Right kidney (tissue), 1 donor: ENCODE data around the gene MICALL1.
"Not testable (repeated sequence)": the region's sequence is repeated elsewhere in the genome, so short reads cannot be mapped to it uniquely, and the experiment has no call there.

Experiments used
- DNase-seq: peaks from one replicate; pipeline ENCODE4 v3.0.0-alpha.2; 2016

The MICALL1 gene

GRCh38 chr22:37927637-37927936 is 21.5 kb downstream of the MICALL1 start:
- no peak for DNase-seq

GRCh38 chr22:37929390-37929789 is 23.3 kb downstream of the MICALL1 start:
- no peak for DNase-seq

- no peak for DNase-seq
These were observed 24.3 kb downstream of the MICALL1 start for GRCh38 chr22:37930270-37930951.

- DNase-seq, result no peak
These were observed 24.9 kb downstream of the MICALL1 start for GRCh38 chr22:37930952-37931440.

- no peak for DNase-seq
These were observed 25.8 kb downstream of the MICALL1 start for GRCh38 chr22:37931893-37932389.

- DNase-seq, result no peak
These were observed 26.3 kb downstream of the MICALL1 start for GRCh38 chr22:37932401-37932800.

GRCh38 chr22:37932821-37933578 is 26.9 kb downstream of the MICALL1 start:
- DNase-seq, result no peak

- peak; percentile 70 for DNase-seq
These were observed 27.7 kb downstream of the MICALL1 start for GRCh38 chr22:37933711-37934376.

GRCh38 chr22:37940698-37941376 is 34.7 kb downstream of the MICALL1 start:
- no peak for DNase-seq

- DNase-seq, result no peak
These were observed 36.0 kb downstream of the MICALL1 start for GRCh38 chr22:37942133-37942532.

- peak; percentile 50 for DNase-seq
These were observed 37.2 kb downstream of the MICALL1 start for GRCh38 chr22:37943136-37943824.

- no peak for DNase-seq
These were observed 37.7 kb downstream of the MICALL1 start for GRCh38 chr22:37943825-37944198.

GRCh38 chr22:37944423-37944822 is 38.3 kb downstream of the MICALL1 start:
- not testable (repeated sequence) for DNase-seq

GRCh38 chr22:37947142-37947795 is 41.2 kb downstream of the MICALL1 start:
- not testable (repeated sequence) for DNase-seq

- DNase-seq, result no peak
These were observed 45.2 kb downstream of the MICALL1 start for GRCh38 chr22:37951305-37951704.

- DNase-seq, result not testable (repeated sequence)
These were observed 46.5 kb downstream of the MICALL1 start for GRCh38 chr22:37952629-37953028.

GRCh38 chr22:37953062-37953436 is 47.0 kb downstream of the MICALL1 start:
- no peak for DNase-seq

GRCh38 chr22:37953437-37954179 is 47.5 kb downstream of the MICALL1 start, which contains the start of the genes C22orf23 and POLR2F:
C22orf23 (minus strand) TSS chr22:37953601; CDS start chr22:37953149, 452 bp downstream.
POLR2F (plus strand) TSS chr22:37953699; CDS start chr22:37953788, 89 bp downstream.
- peak; percentile 86 for DNase-seq

- DNase-seq, result no peak
These were observed 48.6 kb downstream of the MICALL1 start for GRCh38 chr22:37954686-37955085.

- not testable (repeated sequence) for DNase-seq
These were observed 49.8 kb downstream of the MICALL1 start for GRCh38 chr22:37955825-37956397.
